Caco-2 (cell line): Measurements from ENCODE around the gene CIZ1. TPM values are rescaled to one million over a fixed set of nuclear protein-coding genes. Genes with fewer than 3 reads are reported as not detected.
A peak's percentile ranks its signal among the peaks of the same experiment; 100 is the strongest.

Experiments used
- BruUV-seq: library from RNA; stranded (reverse); fragments of 400-500 nt; replicated peaks from 2 replicates; lab custom pipeline; 2021; lab: Mats Ljungman, UMichigan
- CTCF ChIA-PET: fragments of 300-600 bp; sonication (Branson Sonifier 250); formaldehyde crosslinking; loops from one replicate; lab custom pipeline; 2022; ENCODE audit warnings: antibody characterized with exemption; lab: Charles Lee
- POLR2A ChIA-PET: fragments of 300-600 bp; sonication (Branson Sonifier 250); formaldehyde crosslinking; loops from one replicate; lab custom pipeline; 2022; ENCODE audit warnings: antibody characterized with exemption; lab: Charles Lee
- DNase-seq, 2 experiments: peaks; one replicate each; pipeline versions ENCODE4 v3.0.0 to v3.0.0-alpha.2; 2020 to 2022
- H3K27me3 ChIP-seq: replicated peaks from 2 replicates; pipeline ENCODE4 v1.6.0; 2011; ENCODE audit warnings: low read length; ENCODE audit not compliant: control insufficient read depth, insufficient read depth
- H3K36me3 ChIP-seq: 2 replicates; pipeline ENCODE4 v1.5.1; 2011; ENCODE audit warnings: low read length; ENCODE audit not compliant: control insufficient read depth, insufficient read depth
- H3K4me1 ChIP-seq: fragments of 250-450 bp; sonication (Bioruptor Pico); 2 replicates; pipeline ENCODE4 v1.5.1; 2020; ENCODE audit warnings: mild to moderate bottlenecking
- H3K4me3 ChIP-seq: 2 replicates; pipeline ENCODE4 v1.5.1; 2011; ENCODE audit warnings: low read depth, mild to moderate bottlenecking, control low read depth, low read length
- H3K9me3 ChIP-seq: fragments of 250-450 bp; sonication (Bioruptor Pico); 2 replicates; pipeline ENCODE4 v1.5.1; 2020; ENCODE audit warnings: mild to moderate bottlenecking, moderate library complexity
- H3K27ac Mint-ChIP-seq: one replicate; pipeline ENCODE4 v1.8.0; 2022; ENCODE audit warnings: mixed read lengths; ENCODE audit not compliant: unreplicated experiment
- H3K27me3 Mint-ChIP-seq: one replicate; pipeline ENCODE4 v1.8.0; 2022; ENCODE audit warnings: mixed read lengths; ENCODE audit not compliant: insufficient read depth, unreplicated experiment
- H3K36me3 Mint-ChIP-seq: one replicate; pipeline ENCODE4 v1.8.0; 2022; ENCODE audit warnings: mild to moderate bottlenecking, mixed read lengths; ENCODE audit not compliant: insufficient read depth, unreplicated experiment
- H3K4me1 Mint-ChIP-seq: one replicate; pipeline ENCODE4 v1.8.0; 2022; ENCODE audit warnings: low read depth, mixed read lengths; ENCODE audit not compliant: unreplicated experiment
- H3K4me3 Mint-ChIP-seq: one replicate; pipeline ENCODE4 v1.8.0; 2022; ENCODE audit warnings: mild to moderate bottlenecking, moderate library complexity, mixed read lengths; ENCODE audit not compliant: unreplicated experiment
- H3K9me3 Mint-ChIP-seq: one replicate; pipeline ENCODE4 v1.8.0; 2022; ENCODE audit warnings: mixed read lengths; ENCODE audit not compliant: unreplicated experiment
- intact Hi-C: fragments of 100-400 bp; cut with micrococcal nuclease; formaldehyde crosslinking; loops from one replicate; pipeline ENCODE4 v1.10.0; 2022; ENCODE audit not compliant: unreplicated experiment
- total RNA-seq: library from RNA; stranded (reverse); gene quantifications from 2 replicates; pipeline ENCODE4 v1.2.3, GENCODE V29; 2022
- TF ChIP-seq, protein P1 (sequence below), 2 experiments: fragments of 200-600 bp in 1 of 2; IDR thresholded peaks; 1 replicate in 1 of 2; 2 replicates in 1 of 2; pipeline versions ENCODE4 v1.5.1 to v1.8.0; 2011 to 2022; ENCODE audit warnings: antibody characterized with exemption in 1 of 2, control low read depth in 1 of 2, inconsistent platforms in 1 of 2, low read depth in 1 of 2, low read length in 1 of 2, mild to moderate bottlenecking in 1 of 2, moderate library complexity in 1 of 2; ENCODE audit not compliant: insufficient read depth in 1 of 2, severe bottlenecking in 1 of 2, unreplicated experiment in 1 of 2

Gene CIZ1
- total RNA-seq, 1 experiment from 2014 or later: 187 TPM

DNA sequence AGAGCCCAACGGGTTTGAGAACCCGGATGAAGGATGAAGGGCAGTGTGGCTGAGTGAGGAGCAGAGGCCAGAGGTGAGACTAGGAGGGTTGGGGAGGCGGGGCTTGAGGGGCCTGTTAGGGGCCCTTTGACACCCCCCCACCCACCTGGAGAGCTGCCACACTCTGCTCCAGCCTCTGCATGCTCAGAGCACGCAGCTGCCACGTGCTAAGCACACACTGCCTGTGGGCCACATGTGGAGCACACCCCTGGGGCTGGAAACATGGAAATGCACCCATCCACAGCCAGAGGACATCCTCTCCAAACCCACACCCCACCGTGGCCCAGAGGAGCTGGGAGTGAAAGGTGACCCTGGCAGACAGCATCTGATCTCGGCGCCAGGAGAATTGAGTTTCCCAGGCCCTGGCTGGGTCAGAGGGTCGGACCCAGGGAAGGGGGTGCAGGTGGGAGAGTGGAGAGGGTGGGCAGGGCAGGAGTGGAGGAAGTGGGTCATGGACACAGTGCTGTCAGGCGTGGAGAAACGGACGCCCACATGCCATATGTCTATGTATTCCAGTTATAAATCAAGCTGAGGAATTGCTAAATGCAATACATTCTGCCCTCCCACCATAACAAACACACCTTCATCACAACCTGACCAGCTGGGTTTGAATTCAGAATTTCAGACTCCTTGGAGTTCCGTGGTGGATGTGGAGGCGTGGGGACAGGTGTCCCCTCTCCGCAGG, 17.7 kb upstream of the CIZ1 start:
- H3K27me3 Mint-ChIP-seq: peaks cover 5% of the 10 kb centered on the region
- TF ChIP-seq, protein P1, sequence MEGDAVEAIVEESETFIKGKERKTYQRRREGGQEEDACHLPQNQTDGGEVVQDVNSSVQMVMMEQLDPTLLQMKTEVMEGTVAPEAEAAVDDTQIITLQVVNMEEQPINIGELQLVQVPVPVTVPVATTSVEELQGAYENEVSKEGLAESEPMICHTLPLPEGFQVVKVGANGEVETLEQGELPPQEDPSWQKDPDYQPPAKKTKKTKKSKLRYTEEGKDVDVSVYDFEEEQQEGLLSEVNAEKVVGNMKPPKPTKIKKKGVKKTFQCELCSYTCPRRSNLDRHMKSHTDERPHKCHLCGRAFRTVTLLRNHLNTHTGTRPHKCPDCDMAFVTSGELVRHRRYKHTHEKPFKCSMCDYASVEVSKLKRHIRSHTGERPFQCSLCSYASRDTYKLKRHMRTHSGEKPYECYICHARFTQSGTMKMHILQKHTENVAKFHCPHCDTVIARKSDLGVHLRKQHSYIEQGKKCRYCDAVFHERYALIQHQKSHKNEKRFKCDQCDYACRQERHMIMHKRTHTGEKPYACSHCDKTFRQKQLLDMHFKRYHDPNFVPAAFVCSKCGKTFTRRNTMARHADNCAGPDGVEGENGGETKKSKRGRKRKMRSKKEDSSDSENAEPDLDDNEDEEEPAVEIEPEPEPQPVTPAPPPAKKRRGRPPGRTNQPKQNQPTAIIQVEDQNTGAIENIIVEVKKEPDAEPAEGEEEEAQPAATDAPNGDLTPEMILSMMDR (IDR thresholded peaks at IDR 0.05; ENCODE audit: insufficient read depth in 1 of 2, low read depth in 1 of 2, low read length in 1 of 2, severe bottlenecking in 1 of 2, unreplicated experiment in 1 of 2): no peak
- H3K27ac Mint-ChIP-seq: no peak overlapping the region
- ChIA-PET POLR2A (no interaction called here), CTCF (no interaction called here)
- no peaks in the 10 kb centered on the region for H3K9me3 ChIP-seq
- intact Hi-C loops: no loop called here
- H3K36me3 Mint-ChIP-seq: peaks cover 5% of the 10 kb centered on the region
- no TSS peak for BruUV-seq
- no peaks in the 10 kb centered on the region for H3K36me3 ChIP-seq
- no peaks in the 10 kb centered on the region for H3K27me3 ChIP-seq
- H3K4me3 Mint-ChIP-seq: no peak overlapping the region
- H3K9me3 Mint-ChIP-seq: no peaks in the 10 kb centered on the region
- peaks cover 7% of the 10 kb centered on the region for H3K4me1 ChIP-seq
- peak in 1 of 2 experiments; percentile 24 for DNase-seq
- peaks cover 8% of the 10 kb centered on the region for H3K4me1 Mint-ChIP-seq
- no peak overlapping the region for H3K4me3 ChIP-seq

DNA sequence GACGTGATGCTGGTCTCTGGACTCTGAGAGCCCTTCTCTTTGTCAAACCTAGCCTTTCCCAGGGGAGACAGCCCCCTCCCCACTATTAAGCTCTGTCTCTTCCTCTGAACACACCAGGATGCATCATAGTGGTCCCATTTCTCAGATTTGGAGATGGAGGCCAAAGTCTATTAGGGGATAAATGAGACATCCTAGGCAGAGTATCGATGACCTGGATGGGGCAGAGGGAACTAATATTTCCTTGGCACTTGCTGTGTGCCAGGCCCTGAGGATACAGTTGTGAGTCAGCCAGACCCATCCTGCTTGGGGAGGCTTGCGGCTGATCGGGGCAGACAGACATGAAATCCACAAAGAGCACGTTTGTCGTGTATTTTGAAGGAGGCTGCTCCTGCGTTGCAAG, 17.0 kb upstream of the CIZ1 start:
- H3K4me1 Mint-ChIP-seq: peaks cover 8% of the 10 kb centered on the region
- Histone ChIP-seq H3K4me1 (peaks cover 7% of the 10 kb centered on the region), H3K9me3 (no peaks in the 10 kb centered on the region), H3K4me3 (no peak overlapping the region), H3K27me3 (no peaks in the 10 kb centered on the region), H3K36me3 (no peaks in the 10 kb centered on the region)
- no peak for DNase-seq
- H3K9me3 Mint-ChIP-seq: no peaks in the 10 kb centered on the region
- intact Hi-C loops: no loop called here
- POLR2A ChIA-PET: no interaction called here
- H3K27me3 Mint-ChIP-seq: peaks cover 5% of the 10 kb centered on the region
- H3K36me3 Mint-ChIP-seq: peaks cover 6% of the 10 kb centered on the region
- TF ChIP-seq, protein P1 (IDR thresholded peaks at IDR 0.05; ENCODE audit: insufficient read depth in 1 of 2, low read depth in 1 of 2, low read length in 1 of 2, severe bottlenecking in 1 of 2, unreplicated experiment in 1 of 2): no peak
- no TSS peak for BruUV-seq
- CTCF ChIA-PET: no interaction called here
- no peak overlapping the region for H3K4me3 Mint-ChIP-seq
- no peak overlapping the region for H3K27ac Mint-ChIP-seq

DNA sequence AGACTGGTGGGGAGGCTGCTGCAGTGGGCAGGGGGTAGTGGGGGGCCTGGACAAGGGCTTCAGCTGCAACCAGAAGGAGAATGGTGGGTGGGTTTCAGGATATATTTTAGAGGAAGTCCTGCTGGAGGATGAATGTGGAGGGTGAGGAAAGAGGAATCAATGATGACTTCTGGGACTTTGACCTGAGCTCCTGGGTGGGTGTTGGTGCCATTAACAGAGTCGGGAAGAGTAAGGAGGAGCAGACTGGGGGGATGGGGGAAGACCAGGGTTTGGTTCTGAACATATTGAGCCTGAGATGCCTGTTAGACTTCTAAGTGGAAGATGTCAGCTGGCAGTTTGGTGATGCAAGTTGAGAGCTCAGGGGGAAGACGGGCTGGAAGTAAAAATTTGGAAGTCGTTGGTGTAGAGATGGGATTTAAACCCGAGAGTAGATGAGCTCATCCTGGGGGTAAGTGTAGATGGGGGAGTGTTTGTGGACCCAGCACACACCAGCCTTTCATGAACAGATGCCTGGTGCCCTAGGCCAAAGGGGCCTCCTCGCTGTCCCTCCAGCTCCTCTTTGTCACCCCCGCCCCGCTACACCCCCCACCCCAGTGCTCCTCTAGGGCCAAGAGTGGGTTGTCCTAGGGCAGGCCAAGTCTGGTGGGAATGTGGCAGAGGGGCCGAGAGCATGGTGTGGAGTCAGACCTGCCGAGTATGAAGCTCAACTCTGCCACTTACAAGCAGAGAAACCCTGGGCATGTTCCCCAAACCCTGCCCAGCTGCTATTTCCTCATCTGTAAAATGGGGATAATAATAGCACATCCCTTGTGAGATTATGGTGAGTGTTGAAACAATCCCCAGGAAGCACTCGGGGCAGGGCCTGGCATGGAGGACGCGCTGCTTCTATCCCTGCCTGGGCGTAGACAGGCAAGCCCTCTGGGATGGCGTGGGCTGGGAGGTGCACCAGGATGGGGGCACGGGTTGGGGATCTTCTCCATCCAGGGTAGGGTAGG, 15.8 kb upstream of the CIZ1 start:
- H3K9me3 Mint-ChIP-seq: no peaks in the 10 kb centered on the region
- H3K36me3 Mint-ChIP-seq: peaks cover 6% of the 10 kb centered on the region
- peaks cover 5% of the 10 kb centered on the region for H3K27me3 Mint-ChIP-seq
- DNase-seq: peak in 1 of 2 experiments; percentile 26
- H3K4me1 Mint-ChIP-seq: peaks cover 15% of the 10 kb centered on the region
- no peaks in the 10 kb centered on the region for H3K36me3 ChIP-seq
- BruUV-seq: no TSS peak
- intact Hi-C loops: no loop called here
- no peaks in the 10 kb centered on the region for H3K27me3 ChIP-seq
- no peaks in the 10 kb centered on the region for H3K9me3 ChIP-seq
- ChIA-PET CTCF (interaction anchor here (0.5 to 0.6 kb wide), 3 partner anchors 12 to 208 kb away, joined by 3 to 6 read pairs (median 5); partner anchors contain the start of genes GOLGA2 and SWI5), POLR2A (interaction anchor here (0.5 to 0.6 kb wide), 2 partner anchors 8 to 1435 kb away, joined by 3 to 6 read pairs; no protein-coding TSS in a partner anchor)
- peaks cover 7% of the 10 kb centered on the region for H3K4me1 ChIP-seq
- H3K27ac Mint-ChIP-seq: no peak overlapping the region
- H3K4me3 ChIP-seq: no peak overlapping the region
- no peak overlapping the region for H3K4me3 Mint-ChIP-seq
- TF ChIP-seq, protein P1 (IDR thresholded peaks at IDR 0.05; ENCODE audit: insufficient read depth in 1 of 2, low read depth in 1 of 2, low read length in 1 of 2, severe bottlenecking in 1 of 2, unreplicated experiment in 1 of 2): no peak
